GM12878 (cell line): ENCODE results near the gene TRPM3.

Experiments used
- BRCA1 ChIP-seq: IDR thresholded peaks from 2 replicates; pipeline ENCODE4 v1.6.1; 2011; ENCODE audit warnings: low read depth, low read length, improper control_type of control experiment
- CHD2 ChIP-seq: IDR thresholded peaks from 2 replicates; pipeline ENCODE4 v1.6.1; 2011; ENCODE audit warnings: low read depth, low read length, improper control_type of control experiment, borderline replicate concordance
- CTCF ChIP-seq, 3 experiments: IDR thresholded peaks in 2 of 3; conservative IDR thresholded peaks in 1 of 3; 2 replicates each; pipeline ENCODE4 v1.5.1; 2011; ENCODE audit warnings: low read depth in 3 of 3, low read length in 3 of 3, mild to moderate bottlenecking in 3 of 3, control low read depth in 2 of 3, moderate library complexity in 2 of 3, inconsistent platforms in 1 of 3, mixed read lengths in 1 of 3; ENCODE audit not compliant: control insufficient read depth in 2 of 3, insufficient read depth in 1 of 3; ENCODE audit errors: extremely low read depth in 1 of 3
- ELK1 ChIP-seq: IDR thresholded peaks from 2 replicates; pipeline ENCODE4 v1.6.1; 2012; ENCODE audit warnings: low read depth, low read length, improper control_type of control experiment
- EZH2 ChIP-seq: IDR thresholded peaks from 2 replicates; pipeline ENCODE4 v1.6.1; 2012; ENCODE audit warnings: low read depth, mild to moderate bottlenecking, control low read depth, inconsistent platforms, low read length, borderline replicate concordance; ENCODE audit not compliant: control insufficient read depth
- JUND ChIP-seq: IDR thresholded peaks from 2 replicates; pipeline ENCODE4 v1.6.1; 2012; ENCODE audit warnings: low read depth, mild to moderate bottlenecking, low read length, improper control_type of control experiment, moderate library complexity
- MXI1 ChIP-seq: fragments of 150-350 bp; IDR thresholded peaks from 2 replicates; pipeline ENCODE4 v1.6.1; 2011; ENCODE audit warnings: low read depth, mild to moderate bottlenecking, inconsistent platforms, low read length, improper control_type of control experiment
- NFXL1 ChIP-seq: fragments of 450-650 bp; IDR thresholded peaks from 2 replicates; pipeline ENCODE4 v1.6.1; 2017; ENCODE audit warnings: antibody characterized with exemption, mild to moderate bottlenecking, borderline replicate concordance
- POLR2A ChIP-seq: IDR thresholded peaks from 2 replicates; pipeline ENCODE4 v1.6.1; 2011; ENCODE audit warnings: low read depth, mild to moderate bottlenecking, low read length
- ZBTB40 ChIP-seq: fragments of 450-650 bp; IDR thresholded peaks from 2 replicates; pipeline ENCODE4 v1.6.1; 2016; ENCODE audit warnings: mild to moderate bottlenecking, moderate library complexity, borderline replicate concordance

- TF ChIP-seq MXI1 (no peak), NFXL1 (no peak), CTCF (IDR thresholded peaks at IDR 0.05 in 2 of 3, conservative IDR thresholded peaks at IDR 0.05 in 1 of 3; ENCODE audit: control insufficient read depth in 2 of 3, extremely low read depth in 1 of 3, insufficient read depth in 1 of 3, low read depth in 3 of 3, low read length in 3 of 3) (no peak), ELK1 (no peak), BRCA1 (no peak), CHD2 (no peak), ZBTB40 (no peak), JUND (no peak), EZH2 (no peak), POLR2A (no peak)
Observed at GRCh38 chr9:70954126-70954525, 167.3 kb downstream of the TRPM3 start.
